D721Med (cell line): ENCODE data around the gene CALHM6.

ENCODE experiments used
- DNase-seq: peaks from one replicate; pipeline ENCODE4 v3.0.0; 2011; ENCODE audit warnings: low spot score; ENCODE audit not compliant: insufficient read length
- FAIRE-seq: peaks from 2 replicates; lab custom pipeline; 2011; peaks lifted over from hg19 to GRCh38; lab: Jason Lieb, UNC
- CTCF ChIP-seq: IDR thresholded peaks from 2 replicates; pipeline ENCODE4 v1.5.1; 2012; ENCODE audit warnings: mild to moderate bottlenecking, control low read depth; ENCODE audit not compliant: insufficient read depth; ENCODE audit errors: missing control alignments

CALHM6 gene

DNA sequence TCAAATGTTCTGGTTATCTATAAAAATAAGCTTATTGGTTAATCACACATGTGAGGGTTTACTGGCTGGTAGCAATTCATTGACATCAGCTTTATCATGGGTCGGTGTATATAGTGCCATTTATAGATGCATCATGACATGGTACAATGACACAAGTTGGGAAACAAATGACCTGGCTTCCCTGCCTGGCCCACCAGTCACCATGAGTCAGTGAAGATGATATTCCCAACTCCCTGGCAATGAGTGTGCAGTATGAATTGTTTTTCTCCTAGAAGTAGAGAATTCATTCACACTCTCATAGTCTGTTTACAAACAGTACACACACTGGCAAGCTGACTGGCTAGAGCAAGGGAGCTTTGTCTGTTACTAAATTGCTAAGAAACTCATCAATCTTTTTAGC lies 37.2 kb upstream of the CALHM6 start:
- DNase-seq (no peak), FAIRE-seq (no peak)
- no peak for TF ChIP-seq CTCF

DNA sequence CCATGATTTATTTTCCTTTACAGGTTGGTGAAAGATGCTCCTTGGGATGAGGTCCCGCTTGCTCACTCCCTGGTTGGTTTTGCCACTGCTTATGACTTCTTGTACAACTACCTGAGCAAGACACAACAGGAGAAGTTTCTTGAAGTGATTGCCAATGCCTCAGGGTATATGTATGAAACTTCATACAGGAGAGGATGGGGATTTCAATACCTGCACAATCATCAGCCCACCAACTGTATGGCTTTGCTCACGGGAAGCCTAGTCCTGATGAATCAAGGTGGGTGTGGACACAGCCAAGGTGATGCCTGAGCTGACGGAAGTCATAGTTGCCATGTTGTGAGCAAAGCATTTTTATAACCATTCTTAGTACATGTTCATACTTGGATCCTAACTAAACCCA lies 34.6 kb upstream of the CALHM6 start:
- TF ChIP-seq CTCF: no peak
- FAIRE-seq (no peak), DNase-seq (no peak)

- no peak for TF ChIP-seq CTCF
- FAIRE-seq: no peak
- DNase-seq: no peak
These were observed 32.1 kb upstream of the CALHM6 start for GRCh38 chr6:116429111-116429510.

DNA sequence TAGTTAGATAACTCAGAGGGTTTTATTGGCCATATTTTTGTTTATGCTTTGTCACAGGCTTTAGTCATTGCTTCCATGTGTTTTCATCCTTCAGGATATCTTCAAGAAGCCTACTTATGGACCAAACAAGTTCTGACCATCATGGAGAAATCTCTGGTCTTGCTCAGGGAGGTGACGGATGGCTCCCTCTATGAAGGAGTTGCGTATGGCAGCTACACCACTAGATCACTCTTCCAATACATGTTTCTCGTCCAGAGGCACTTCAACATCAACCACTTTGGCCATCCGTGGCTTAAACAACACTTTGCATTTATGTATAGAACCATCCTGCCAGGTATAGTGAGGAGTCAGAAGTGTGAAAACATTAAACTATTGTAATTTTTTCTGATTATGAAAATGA lies 30.3 kb upstream of the CALHM6 start:
- TF ChIP-seq CTCF: no peak
- DNase-seq (no peak), FAIRE-seq (no peak)

- no peak for DNase-seq
- no peak for TF ChIP-seq CTCF
- no peak for FAIRE-seq
These were observed 29.1 kb upstream of the CALHM6 start for GRCh38 chr6:116431964-116432595.

DNA sequence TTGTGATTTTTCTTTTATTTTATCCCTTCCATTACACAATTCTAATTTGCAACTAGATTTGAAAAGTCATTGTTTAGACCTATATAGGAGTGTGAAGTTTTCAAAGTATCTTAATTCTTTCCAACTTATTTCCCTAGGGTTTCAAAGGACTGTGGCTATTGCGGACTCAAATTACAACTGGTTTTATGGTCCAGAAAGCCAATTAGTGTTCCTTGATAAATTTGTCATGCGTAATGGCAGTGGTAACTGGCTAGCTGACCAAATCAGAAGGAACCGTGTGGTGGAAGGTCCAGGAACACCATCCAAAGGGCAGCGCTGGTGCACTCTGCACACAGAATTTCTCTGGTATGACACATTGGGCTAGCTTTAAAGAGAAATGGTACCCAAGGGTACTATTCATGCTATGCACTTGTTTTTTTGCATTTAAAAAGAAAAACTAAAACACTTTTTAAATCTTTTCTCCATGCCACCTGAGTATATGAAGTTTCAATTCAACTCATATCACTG lies 27.9 kb upstream of the CALHM6 start:
- DNase-seq: no peak
- TF ChIP-seq CTCF: no peak
- FAIRE-seq: no peak

DNA sequence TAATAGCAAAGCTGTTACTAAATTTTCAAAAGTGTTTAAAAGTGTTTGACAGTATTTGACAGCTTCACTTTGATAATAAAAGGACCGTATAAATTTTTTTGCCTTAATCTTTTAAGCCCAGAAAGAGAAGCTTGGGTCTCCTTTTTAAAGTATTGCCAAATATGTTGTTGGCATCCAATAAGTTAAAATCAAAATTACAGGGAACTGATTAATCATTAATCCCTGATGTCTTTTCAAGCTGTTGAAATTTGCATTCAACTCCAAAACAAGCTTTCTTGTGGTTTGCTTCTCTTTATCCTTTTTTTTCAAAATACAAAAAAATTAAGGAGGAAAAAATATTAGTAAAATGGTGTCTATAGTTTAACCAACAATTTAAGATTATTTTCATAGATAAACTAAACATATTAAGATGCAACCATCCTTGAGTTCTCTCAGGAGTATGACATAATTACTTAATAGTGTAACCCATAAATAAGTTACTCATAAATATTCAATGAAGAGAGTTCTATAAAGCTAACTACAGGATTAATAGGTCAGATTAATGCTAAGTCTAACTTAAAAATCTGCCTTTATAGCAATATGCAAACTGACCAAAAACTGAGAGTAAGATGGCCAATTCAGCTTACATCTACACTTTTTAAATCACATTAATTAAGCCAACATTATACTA lies 27.0 kb upstream of the CALHM6 start:
- DNase-seq: no peak
- TF ChIP-seq CTCF: no peak
- no peak for FAIRE-seq
